Caco-2 (cell line): ENCODE results near the gene ATXN7. TPM values are rescaled to one million over a fixed set of nuclear protein-coding genes. Genes with fewer than 3 reads are reported as not detected.

ENCODE experiments used
- BruUV-seq: library from RNA; stranded (reverse); fragments of 400-500 nt; replicated peaks from 2 replicates; lab custom pipeline; 2021; lab: Mats Ljungman, UMichigan
- CTCF ChIA-PET: fragments of 300-600 bp; sonication (Branson Sonifier 250); formaldehyde crosslinking; loops from one replicate; lab custom pipeline; 2022; ENCODE audit warnings: antibody characterized with exemption; lab: Charles Lee
- POLR2A ChIA-PET: fragments of 300-600 bp; sonication (Branson Sonifier 250); formaldehyde crosslinking; loops from one replicate; lab custom pipeline; 2022; ENCODE audit warnings: antibody characterized with exemption; lab: Charles Lee
- DNase-seq, 2 experiments: peaks; one replicate each; pipeline versions ENCODE4 v3.0.0 to v3.0.0-alpha.2; 2020 to 2022
- H3K27me3 ChIP-seq: replicated peaks from 2 replicates; pipeline ENCODE4 v1.6.0; 2011; ENCODE audit warnings: low read length; ENCODE audit not compliant: control insufficient read depth, insufficient read depth
- H3K36me3 ChIP-seq: 2 replicates; pipeline ENCODE4 v1.5.1; 2011; ENCODE audit warnings: low read length; ENCODE audit not compliant: control insufficient read depth, insufficient read depth
- H3K4me1 ChIP-seq: fragments of 250-450 bp; sonication (Bioruptor Pico); 2 replicates; pipeline ENCODE4 v1.5.1; 2020; ENCODE audit warnings: mild to moderate bottlenecking
- H3K4me3 ChIP-seq: 2 replicates; pipeline ENCODE4 v1.5.1; 2011; ENCODE audit warnings: low read depth, mild to moderate bottlenecking, control low read depth, low read length
- H3K9me3 ChIP-seq: fragments of 250-450 bp; sonication (Bioruptor Pico); 2 replicates; pipeline ENCODE4 v1.5.1; 2020; ENCODE audit warnings: mild to moderate bottlenecking, moderate library complexity
- H3K27ac Mint-ChIP-seq: one replicate; pipeline ENCODE4 v1.8.0; 2022; ENCODE audit warnings: mixed read lengths; ENCODE audit not compliant: unreplicated experiment
- H3K27me3 Mint-ChIP-seq: one replicate; pipeline ENCODE4 v1.8.0; 2022; ENCODE audit warnings: mixed read lengths; ENCODE audit not compliant: insufficient read depth, unreplicated experiment
- H3K36me3 Mint-ChIP-seq: one replicate; pipeline ENCODE4 v1.8.0; 2022; ENCODE audit warnings: mild to moderate bottlenecking, mixed read lengths; ENCODE audit not compliant: insufficient read depth, unreplicated experiment
- H3K4me1 Mint-ChIP-seq: one replicate; pipeline ENCODE4 v1.8.0; 2022; ENCODE audit warnings: low read depth, mixed read lengths; ENCODE audit not compliant: unreplicated experiment
- H3K4me3 Mint-ChIP-seq: one replicate; pipeline ENCODE4 v1.8.0; 2022; ENCODE audit warnings: mild to moderate bottlenecking, moderate library complexity, mixed read lengths; ENCODE audit not compliant: unreplicated experiment
- H3K9me3 Mint-ChIP-seq: one replicate; pipeline ENCODE4 v1.8.0; 2022; ENCODE audit warnings: mixed read lengths; ENCODE audit not compliant: unreplicated experiment
- intact Hi-C: fragments of 100-400 bp; cut with micrococcal nuclease; formaldehyde crosslinking; loops from one replicate; pipeline ENCODE4 v1.10.0; 2022; ENCODE audit not compliant: unreplicated experiment
- total RNA-seq: library from RNA; stranded (reverse); gene quantifications from 2 replicates; pipeline ENCODE4 v1.2.3, GENCODE V29; 2022
- TF ChIP-seq, protein P1 (sequence below), 2 experiments: fragments of 200-600 bp in 1 of 2; IDR thresholded peaks; 1 replicate in 1 of 2; 2 replicates in 1 of 2; pipeline versions ENCODE4 v1.5.1 to v1.8.0; 2011 to 2022; ENCODE audit warnings: antibody characterized with exemption in 1 of 2, control low read depth in 1 of 2, inconsistent platforms in 1 of 2, low read depth in 1 of 2, low read length in 1 of 2, mild to moderate bottlenecking in 1 of 2, moderate library complexity in 1 of 2; ENCODE audit not compliant: insufficient read depth in 1 of 2, severe bottlenecking in 1 of 2, unreplicated experiment in 1 of 2

Gene ATXN7
- total RNA-seq, 1 experiment from 2014 or later: 22.5 TPM

DNA sequence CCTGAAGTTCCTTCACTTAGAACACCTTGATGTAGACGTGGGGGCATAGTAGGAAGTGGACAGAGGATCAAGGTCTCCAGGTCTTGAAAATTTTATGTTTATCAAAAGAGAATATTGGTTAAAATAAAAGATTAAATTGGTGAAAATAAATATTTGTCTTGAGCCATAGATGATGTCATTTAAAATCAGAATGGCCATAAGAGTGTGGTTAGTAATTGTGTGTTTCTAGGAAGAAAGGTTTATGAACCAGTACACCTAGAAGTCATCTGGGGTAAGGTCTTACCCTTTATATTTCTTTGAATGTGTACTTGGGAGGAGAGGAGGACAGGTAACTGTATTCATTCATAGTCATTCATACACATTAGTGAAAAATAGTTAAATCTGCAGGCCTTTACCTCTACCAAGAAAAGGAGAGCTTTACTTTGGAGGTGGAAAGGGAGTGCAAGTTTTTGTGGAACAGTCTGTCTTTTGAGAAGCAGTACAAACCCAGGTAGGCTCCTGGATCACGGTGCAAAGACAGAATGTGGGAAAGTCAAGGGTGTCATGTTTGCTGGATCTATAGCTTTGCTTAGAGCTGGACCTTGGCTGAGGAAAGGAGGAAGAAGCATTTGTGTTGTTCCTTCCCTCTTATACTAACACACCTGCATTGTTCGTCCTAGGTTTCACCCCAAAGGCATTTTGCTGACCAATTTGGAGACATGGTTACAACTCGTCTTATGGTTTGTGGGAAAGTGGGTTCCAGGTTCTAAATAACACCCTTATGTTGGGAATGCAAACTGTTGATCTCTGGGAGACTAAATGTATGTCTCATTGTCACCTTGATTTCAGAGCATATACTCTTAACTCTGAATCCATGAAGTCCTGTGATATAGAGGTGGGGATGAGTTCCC, 42.3 kb downstream of the ATXN7 start:
- CTCF ChIA-PET: no interaction called here
- Mint-ChIP-seq H3K27ac (no peak overlapping the region), H3K27me3 (no peaks in the 10 kb centered on the region), H3K4me1 (peaks cover 4% of the 10 kb centered on the region), H3K4me3 (no peak overlapping the region), H3K36me3 (peaks cover 7% of the 10 kb centered on the region), H3K9me3 (no peaks in the 10 kb centered on the region)
- BruUV-seq: no TSS peak
- intact Hi-C loops: no loop called here
- Histone ChIP-seq H3K4me3 (no peak overlapping the region), H3K4me1 (peaks cover 10% of the 10 kb centered on the region), H3K36me3 (no peaks in the 10 kb centered on the region), H3K9me3 (no peaks in the 10 kb centered on the region), H3K27me3 (no peaks in the 10 kb centered on the region)
- TF ChIP-seq, protein P1, sequence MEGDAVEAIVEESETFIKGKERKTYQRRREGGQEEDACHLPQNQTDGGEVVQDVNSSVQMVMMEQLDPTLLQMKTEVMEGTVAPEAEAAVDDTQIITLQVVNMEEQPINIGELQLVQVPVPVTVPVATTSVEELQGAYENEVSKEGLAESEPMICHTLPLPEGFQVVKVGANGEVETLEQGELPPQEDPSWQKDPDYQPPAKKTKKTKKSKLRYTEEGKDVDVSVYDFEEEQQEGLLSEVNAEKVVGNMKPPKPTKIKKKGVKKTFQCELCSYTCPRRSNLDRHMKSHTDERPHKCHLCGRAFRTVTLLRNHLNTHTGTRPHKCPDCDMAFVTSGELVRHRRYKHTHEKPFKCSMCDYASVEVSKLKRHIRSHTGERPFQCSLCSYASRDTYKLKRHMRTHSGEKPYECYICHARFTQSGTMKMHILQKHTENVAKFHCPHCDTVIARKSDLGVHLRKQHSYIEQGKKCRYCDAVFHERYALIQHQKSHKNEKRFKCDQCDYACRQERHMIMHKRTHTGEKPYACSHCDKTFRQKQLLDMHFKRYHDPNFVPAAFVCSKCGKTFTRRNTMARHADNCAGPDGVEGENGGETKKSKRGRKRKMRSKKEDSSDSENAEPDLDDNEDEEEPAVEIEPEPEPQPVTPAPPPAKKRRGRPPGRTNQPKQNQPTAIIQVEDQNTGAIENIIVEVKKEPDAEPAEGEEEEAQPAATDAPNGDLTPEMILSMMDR (IDR thresholded peaks at IDR 0.05; ENCODE audit: insufficient read depth in 1 of 2, low read depth in 1 of 2, low read length in 1 of 2, severe bottlenecking in 1 of 2, unreplicated experiment in 1 of 2): no peak
- no peak for DNase-seq
- POLR2A ChIA-PET: no interaction called here

GRCh38 chr3:63908081-63908736, 44.5 kb downstream of the ATXN7 start:
- no TSS peak for BruUV-seq
- Mint-ChIP-seq H3K36me3 (peaks cover 7% of the 10 kb centered on the region), H3K4me1 (peaks cover 4% of the 10 kb centered on the region), H3K4me3 (no peak overlapping the region), H3K27me3 (no peaks in the 10 kb centered on the region), H3K27ac (no peak overlapping the region), H3K9me3 (no peaks in the 10 kb centered on the region)
- Histone ChIP-seq H3K4me3 (no peak overlapping the region), H3K36me3 (no peaks in the 10 kb centered on the region), H3K9me3 (no peaks in the 10 kb centered on the region), H3K4me1 (peaks cover 10% of the 10 kb centered on the region), H3K27me3 (no peaks in the 10 kb centered on the region)
- ChIA-PET POLR2A (no interaction called here), CTCF (interaction anchor here (0.6 to 1.1 kb wide), 2 partner anchors 45 to 156 kb away, joined by 3 read pairs; partner anchors contain the start of genes ATXN7 and THOC7)
- intact Hi-C loops: no loop called here
- no peak for DNase-seq
- TF ChIP-seq, protein P1 (IDR thresholded peaks at IDR 0.05; ENCODE audit: insufficient read depth in 1 of 2, low read depth in 1 of 2, low read length in 1 of 2, severe bottlenecking in 1 of 2, unreplicated experiment in 1 of 2): peak in 1 of 2 experiments; percentile 37

GRCh38 chr3:63908776-63909175, 45.1 kb downstream of the ATXN7 start:
- CTCF ChIA-PET: no interaction called here
- intact Hi-C loops: no loop called here
- no peaks in the 10 kb centered on the region for H3K27me3 ChIP-seq

More at GRCh38 chr3:63908776-63909175, 45.1 kb downstream of the ATXN7 start:
- Mint-ChIP-seq H3K4me1 (peaks cover 4% of the 10 kb centered on the region), H3K36me3 (peaks cover 7% of the 10 kb centered on the region), H3K27ac (no peak overlapping the region), H3K27me3 (no peaks in the 10 kb centered on the region), H3K4me3 (no peak overlapping the region), H3K9me3 (no peaks in the 10 kb centered on the region)
- DNase-seq: no peak
- no peaks in the 10 kb centered on the region for H3K9me3 ChIP-seq
- H3K4me3 ChIP-seq: no peak overlapping the region
- no TSS peak for BruUV-seq
- TF ChIP-seq, protein P1 (IDR thresholded peaks at IDR 0.05; ENCODE audit: insufficient read depth in 1 of 2, low read depth in 1 of 2, low read length in 1 of 2, severe bottlenecking in 1 of 2, unreplicated experiment in 1 of 2): no peak
- POLR2A ChIA-PET: no interaction called here
- peaks cover 10% of the 10 kb centered on the region for H3K4me1 ChIP-seq
- no peaks in the 10 kb centered on the region for H3K36me3 ChIP-seq
